Fibroblast of lung (primary cell): ENCODE results near the gene CST11. TPM values are rescaled to one million over a fixed set of nuclear protein-coding genes. Genes with fewer than 3 reads are reported as not detected.
A peak's percentile ranks its signal among the peaks of the same experiment; 100 is the strongest.

Experiments used
- DNase-seq, 2 donors: peaks; one replicate each; pipeline versions ENCODE4 v3.0.0 to v3.0.0-alpha.2; 2010; ENCODE audit warnings: low read depth in 2 of 2
- H2AFZ ChIP-seq: 2 replicates; pipeline ENCODE4 v1.5.1; 2012; ENCODE audit warnings: low read length, control low read depth, inconsistent platforms
- H3K27ac ChIP-seq: 2 replicates; pipeline ENCODE4 v1.5.1; 2011; ENCODE audit warnings: low read length, control low read depth; ENCODE audit not compliant: insufficient read depth
- H3K27me3 ChIP-seq: 2 replicates; pipeline ENCODE4 v1.5.1; 2011; ENCODE audit warnings: mild to moderate bottlenecking, low read length; ENCODE audit not compliant: control insufficient read depth, insufficient read depth
- H3K36me3 ChIP-seq: 2 replicates; pipeline ENCODE4 v1.5.1; 2011; ENCODE audit warnings: low read length; ENCODE audit not compliant: control insufficient read depth, insufficient read depth
- H3K4me1 ChIP-seq: 2 replicates; pipeline ENCODE4 v1.5.1; 2011; ENCODE audit warnings: low read length; ENCODE audit not compliant: control insufficient read depth, insufficient read depth; ENCODE audit errors: extremely low read depth
- H3K4me2 ChIP-seq: 2 replicates; pipeline ENCODE4 v1.5.1; 2011; ENCODE audit warnings: low read length, control low read depth; ENCODE audit not compliant: insufficient read depth; ENCODE audit errors: extremely low read depth
- H3K4me3 ChIP-seq, 4 experiments: fragments of 200-600 bp in 1 of 4; sonication (generic) in 1 of 4; replicated peaks in 1 of 4; 2 replicates each; pipeline ENCODE4 v1.5.1; 2011 to 2016; ENCODE audit warnings: low read length in 4 of 4, low read depth in 3 of 4, mild to moderate bottlenecking in 3 of 4, control low read depth in 2 of 4, inconsistent platforms in 1 of 4, mixed read lengths in 1 of 4; ENCODE audit not compliant: insufficient read depth in 1 of 4; ENCODE audit errors: control extremely low read depth in 1 of 4
- H3K79me2 ChIP-seq: 2 replicates; pipeline ENCODE4 v1.5.1; 2012; ENCODE audit warnings: mild to moderate bottlenecking, low read length, inconsistent platforms; ENCODE audit not compliant: control insufficient read depth, insufficient read depth
- H3K9ac ChIP-seq: 2 replicates; pipeline ENCODE4 v1.5.1; 2011; ENCODE audit warnings: mild to moderate bottlenecking, low read length, control low read depth; ENCODE audit not compliant: insufficient read depth
- H3K9me3 ChIP-seq: 2 replicates; pipeline ENCODE4 v1.5.1; 2012; ENCODE audit warnings: low read depth, low read length; ENCODE audit not compliant: control insufficient read depth, insufficient read depth
- H4K20me1 ChIP-seq: 2 replicates; pipeline ENCODE4 v1.5.1; 2011; ENCODE audit warnings: low read length; ENCODE audit not compliant: control insufficient read depth, insufficient read depth; ENCODE audit errors: extremely low read depth
- CTCF ChIP-seq, 2 donors: IDR thresholded peaks in 1 of 2; conservative IDR thresholded peaks in 1 of 2; 1 replicate in 1 of 2; 2 replicates in 1 of 2; pipeline ENCODE4 v1.5.1; 2011 to 2012; ENCODE audit warnings: low read length in 2 of 2, control low read depth in 1 of 2, inconsistent platforms in 1 of 2, low read depth in 1 of 2, mild to moderate bottlenecking in 1 of 2
- EZH2 ChIP-seq: IDR thresholded peaks from 2 replicates; pipeline ENCODE4 v1.5.1; 2012; ENCODE audit warnings: low read length, control low read depth, mild to moderate bottlenecking; ENCODE audit errors: missing control alignments
- polyA plus RNA-seq, 2 donors: library from polyadenylated mRNA; depleted of rRNA in 1 of 2; stranded (reverse) in 1 of 2; unstranded in 1 of 2; fragments of >200 nt; gene quantifications; 2 replicates each; pipeline ENCODE4 v1.2.1, GENCODE V29; 2011 to 2012; ENCODE audit warnings: missing spikeins in 1 of 2
- total RNA-seq: library from RNA; depleted of rRNA; stranded (reverse); fragments of >200 nt; gene quantifications from 2 replicates; pipeline ENCODE4 v1.2.1, GENCODE V29; 2014

CST11 gene
- total and polyA plus RNA-seq, 2 donors (not counting 1 experiment from before 2014, with no cell fraction given), result not detected

GRCh38 chr20:23449421-23449820 is 3.3 kb downstream of the CST11 start:
- Histone ChIP-seq H4K20me1 (no peaks in the 10 kb centered on the region), H3K4me1 (peaks cover 7% of the 10 kb centered on the region), H3K27ac (no peak overlapping the region), H3K4me2 (no peak overlapping the region), H3K79me2 (no peaks in the 10 kb centered on the region), H3K27me3 (no peaks in the 10 kb centered on the region), H3K9me3 (no peaks in the 10 kb centered on the region), H3K4me3 (no peak overlapping the region), H2AFZ (no peak overlapping the region), H3K9ac (no peak overlapping the region), H3K36me3 (no peaks in the 10 kb centered on the region)
- peak in 1 of 2 donors; percentile 1 for DNase-seq
- TF ChIP-seq CTCF (conservative IDR thresholded peaks at IDR 0.05 in 1 of 2, IDR thresholded peaks at IDR 0.05 in 1 of 2; ENCODE audit: low read depth in 1 of 2, low read length in 2 of 2) (no peak), EZH2 (no peak)

GRCh38 chr20:23448167-23448566 is 4.5 kb downstream of the CST11 start:
- H3K36me3 ChIP-seq, result no peaks in the 10 kb centered on the region
- no peak overlapping the region for H2AFZ ChIP-seq
- no peak overlapping the region for H3K9ac ChIP-seq
- H3K27me3 ChIP-seq, result no peaks in the 10 kb centered on the region
- no peak overlapping the region for H3K4me3 ChIP-seq
- peaks cover 7% of the 10 kb centered on the region for H3K4me1 ChIP-seq
- no peak for DNase-seq
- H3K4me2 ChIP-seq, result no peak overlapping the region
- H3K9me3 ChIP-seq, result no peaks in the 10 kb centered on the region
- no peaks in the 10 kb centered on the region for H4K20me1 ChIP-seq
- H3K27ac ChIP-seq, result no peak overlapping the region
- H3K79me2 ChIP-seq, result no peaks in the 10 kb centered on the region
- TF ChIP-seq CTCF (conservative IDR thresholded peaks at IDR 0.05 in 1 of 2, IDR thresholded peaks at IDR 0.05 in 1 of 2; ENCODE audit: low read depth in 1 of 2, low read length in 2 of 2), result no peak

GRCh38 chr20:23446505-23446904 is 6.2 kb downstream of the CST11 start:
- Histone ChIP-seq H3K27ac (no peak overlapping the region), H3K9ac (no peak overlapping the region), H3K4me2 (no peak overlapping the region), H3K9me3 (no peaks in the 10 kb centered on the region), H3K27me3 (no peaks in the 10 kb centered on the region), H3K79me2 (no peaks in the 10 kb centered on the region), H3K4me1 (peaks cover 7% of the 10 kb centered on the region), H3K4me3 (no peak overlapping the region), H3K36me3 (no peaks in the 10 kb centered on the region), H4K20me1 (no peaks in the 10 kb centered on the region), H2AFZ (no peak overlapping the region)
- TF ChIP-seq CTCF (conservative IDR thresholded peaks at IDR 0.05 in 1 of 2, IDR thresholded peaks at IDR 0.05 in 1 of 2; ENCODE audit: low read depth in 1 of 2, low read length in 2 of 2), result peak; percentile 45 to 56
- TF ChIP-seq EZH2, result no peak
- DNase-seq, result peak; percentile 28 to 48
